ENCODE measurements around the gene ILKAP. TPM values are rescaled to one million over a fixed set of nuclear protein-coding genes. Genes with fewer than 3 reads are reported as not detected.
A peak's percentile ranks its signal among the peaks of the same experiment; 100 is the strongest.

Gene ILKAP
- total and polyA plus RNA-seq, 2 experiments from 2014 or later: 25.9 to 37.5 TPM

- H3K9me3 ChIP-seq (ENCODE audit: low read depth): no peaks in the 10 kb centered on the region
- H3K4me2 ChIP-seq: no peak overlapping the region
- no peaks in the 10 kb centered on the region for H3K9me2 ChIP-seq (replicated peaks; ENCODE audit: insufficient read depth)
- H2AFZ ChIP-seq: no peak overlapping the region
- TF ChIP-seq EZH2 (IDR thresholded peaks at IDR 0.05; ENCODE audit: borderline replicate concordance): no peak
- no peak for TF ChIP-seq CTCF (IDR thresholded peaks at IDR 0.05; ENCODE audit: poor library complexity)
- no peak for TF ChIP-seq EZH2phosphoT487 (IDR thresholded peaks at IDR 0.05; ENCODE audit: low read depth, severe bottlenecking, unreplicated experiment)
- H3K4me1 ChIP-seq (ENCODE audit: insufficient read depth): peaks cover 18% of the 10 kb centered on the region
- H3K27ac ChIP-seq: no peak overlapping the region
- no peak overlapping the region for H3K4me3 ChIP-seq
- no peaks in the 10 kb centered on the region for H3K36me3 ChIP-seq (replicated peaks; ENCODE audit: insufficient read depth, low read depth)
- WGBS (ENCODE audit: low lambda C conversion rate, missing lambda C conversion rate): 98% methylated on average over 57 of the region's 60 CpGs
- DNase-seq (ENCODE audit: low spot score): no peak
- H4K20me1 ChIP-seq (ENCODE audit: insufficient read depth, poor library complexity, severe bottlenecking): no peaks in the 10 kb centered on the region
- no peaks in the 10 kb centered on the region for H3K79me2 ChIP-seq
- no peaks in the 10 kb centered on the region for H3K27me3 ChIP-seq
These were observed 62.6 kb downstream of the ILKAP start for GRCh38 chr2:238140721-238141540.

GRCh38 chr2:238140040-238140439, 63.5 kb downstream of the ILKAP start:
- H3K4me2 ChIP-seq: no peak overlapping the region
- WGBS (ENCODE audit: low lambda C conversion rate, missing lambda C conversion rate): 98% methylated on average over 6 of the region's 7 CpGs
- H3K36me3 ChIP-seq (replicated peaks; ENCODE audit: insufficient read depth, low read depth): no peaks in the 10 kb centered on the region
- H2AFZ ChIP-seq: no peak overlapping the region
- H4K20me1 ChIP-seq (ENCODE audit: insufficient read depth, poor library complexity, severe bottlenecking): no peaks in the 10 kb centered on the region
- no peak for TF ChIP-seq CTCF (IDR thresholded peaks at IDR 0.05; ENCODE audit: poor library complexity)
- no peak for TF ChIP-seq EZH2 (IDR thresholded peaks at IDR 0.05; ENCODE audit: borderline replicate concordance)
- no peak for TF ChIP-seq EZH2phosphoT487 (IDR thresholded peaks at IDR 0.05; ENCODE audit: low read depth, severe bottlenecking, unreplicated experiment)
- no peak overlapping the region for H3K27ac ChIP-seq
- no peaks in the 10 kb centered on the region for H3K9me3 ChIP-seq (ENCODE audit: low read depth)
- no peaks in the 10 kb centered on the region for H3K79me2 ChIP-seq
- no peak overlapping the region for H3K4me3 ChIP-seq
- peaks cover 18% of the 10 kb centered on the region for H3K4me1 ChIP-seq (ENCODE audit: insufficient read depth)
- H3K9me2 ChIP-seq (replicated peaks; ENCODE audit: insufficient read depth): no peaks in the 10 kb centered on the region
- H3K27me3 ChIP-seq: no peaks in the 10 kb centered on the region
- DNase-seq (ENCODE audit: low spot score): no peak

- no peak for TF ChIP-seq EZH2phosphoT487 (IDR thresholded peaks at IDR 0.05; ENCODE audit: low read depth, severe bottlenecking, unreplicated experiment)
- peak; percentile 45 for TF ChIP-seq CTCF (IDR thresholded peaks at IDR 0.05; ENCODE audit: poor library complexity)
- no peaks in the 10 kb centered on the region for H3K9me3 ChIP-seq (ENCODE audit: low read depth)
- H2AFZ ChIP-seq: no peak overlapping the region
- H3K79me2 ChIP-seq: no peaks in the 10 kb centered on the region
- DNase-seq (ENCODE audit: low spot score): no peak
- no peaks in the 10 kb centered on the region for H3K36me3 ChIP-seq (replicated peaks; ENCODE audit: insufficient read depth, low read depth)
- WGBS (ENCODE audit: low lambda C conversion rate, missing lambda C conversion rate): 69% methylated on average over 52 of the region's 56 CpGs
- peaks cover 18% of the 10 kb centered on the region for H3K4me1 ChIP-seq (ENCODE audit: insufficient read depth)
- H3K9me2 ChIP-seq (replicated peaks; ENCODE audit: insufficient read depth): no peaks in the 10 kb centered on the region
- no peak overlapping the region for H3K4me3 ChIP-seq
- H3K27me3 ChIP-seq: no peaks in the 10 kb centered on the region
- no peak overlapping the region for H3K27ac ChIP-seq
- no peak overlapping the region for H3K4me2 ChIP-seq
- H4K20me1 ChIP-seq (ENCODE audit: insufficient read depth, poor library complexity, severe bottlenecking): no peaks in the 10 kb centered on the region
These were observed 64.1 kb downstream of the ILKAP start for GRCh38 chr2:238139196-238140039.
